OCI-LY1 (cell line): ENCODE data around the gene CCHCR1.
A peak's percentile ranks its signal among the peaks of the same experiment; 100 is the strongest.

Source experiments
- H2AFZ ChIP-seq: fragments of 200-600 bp; sonication (generic), shearing (Covaris generic); 2 replicates; pipeline ENCODE4 v1.6.0; 2014; ENCODE audit warnings: antibody characterized with exemption, mild to moderate bottlenecking, low read length
- H3F3A ChIP-seq: fragments of 200-600 bp; sonication (generic), shearing (Covaris generic); 2 replicates; pipeline ENCODE4 v1.6.0; 2014; ENCODE audit warnings: mild to moderate bottlenecking, antibody characterized with exemption, low read length, moderate library complexity; ENCODE audit not compliant: insufficient read depth
- H3K27ac ChIP-seq: fragments of 200-600 bp; sonication (generic); 2 replicates; pipeline ENCODE4 v1.5.1; 2014; ENCODE audit warnings: low read length, mixed run types, mild to moderate bottlenecking, low read depth; ENCODE audit not compliant: poor library complexity, severe bottlenecking
- H3K27me3 ChIP-seq: fragments of 200-600 bp; sonication (generic); 2 replicates; pipeline ENCODE4 v1.6.0; 2014; ENCODE audit warnings: antibody characterized with exemption, mild to moderate bottlenecking, low read length, moderate library complexity; ENCODE audit not compliant: insufficient read depth
- H3K36me3 ChIP-seq: fragments of 200-600 bp; sonication (generic); 2 replicates; pipeline ENCODE4 v1.6.1; 2014; ENCODE audit warnings: mild to moderate bottlenecking, antibody characterized with exemption, low read length, moderate library complexity, mixed read lengths; ENCODE audit not compliant: insufficient read depth
- H3K4me1 ChIP-seq: fragments of 200-600 bp; sonication (generic); 2 replicates; pipeline ENCODE4 v1.5.1; 2014; ENCODE audit warnings: mild to moderate bottlenecking, low read length, moderate library complexity; ENCODE audit not compliant: insufficient read depth, severe bottlenecking
- H3K4me2 ChIP-seq: fragments of 200-600 bp; sonication (generic), shearing (Covaris generic); 2 replicates; pipeline ENCODE4 v1.6.1; 2014; ENCODE audit warnings: low read length
- H3K4me3 ChIP-seq: fragments of 200-600 bp; sonication (generic); 2 replicates; pipeline ENCODE4 v1.5.1; 2014; ENCODE audit warnings: low read length, low read depth, mild to moderate bottlenecking, mixed read lengths; ENCODE audit not compliant: poor library complexity, severe bottlenecking
- H3K79me2 ChIP-seq: fragments of 200-600 bp; shearing (Covaris generic); 2 replicates; pipeline ENCODE4 v1.6.1; 2016; ENCODE audit warnings: mixed run types, low read length, mixed read lengths; ENCODE audit not compliant: insufficient read depth
- H3K9ac ChIP-seq: fragments of 200-600 bp; sonication (generic), shearing (Covaris generic); 2 replicates; pipeline ENCODE4 v1.6.1; 2014; ENCODE audit warnings: mild to moderate bottlenecking, low read length, mixed read lengths
- H3K9me2 ChIP-seq: fragments of 200-600 bp; sonication (generic), shearing (Covaris generic); 2 replicates; pipeline ENCODE4 v1.6.1; 2014; ENCODE audit warnings: low read depth, mild to moderate bottlenecking, low read length, mixed read lengths
- H3K9me3 ChIP-seq: fragments of 200-600 bp; shearing (Covaris generic); 2 replicates; pipeline ENCODE4 v1.6.1; 2014; ENCODE audit warnings: low read length, mixed read lengths
- H4K20me1 ChIP-seq: fragments of 200-600 bp; sonication (generic), shearing (Covaris generic); 2 replicates; pipeline ENCODE4 v1.6.0; 2016; ENCODE audit warnings: mild to moderate bottlenecking, low read length; ENCODE audit not compliant: insufficient read depth
- EZH2 ChIP-seq: fragments of 200-600 bp; sonication (generic), shearing (Covaris generic); IDR thresholded peaks from 2 replicates; pipeline ENCODE4 v1.8.0; 2017; ENCODE audit warnings: borderline replicate concordance, mixed run types, mild to moderate bottlenecking, antibody characterized with exemption, low read length, moderate library complexity, mixed read lengths
- TF ChIP-seq, protein P1 (sequence below): fragments of 200-600 bp; sonication (generic), shearing (Covaris generic); IDR thresholded peaks from 2 replicates; pipeline ENCODE4 v1.5.1; 2017; ENCODE audit warnings: mild to moderate bottlenecking, antibody characterized with exemption, low read length, moderate library complexity, mixed read lengths

The CCHCR1 gene

DNA sequence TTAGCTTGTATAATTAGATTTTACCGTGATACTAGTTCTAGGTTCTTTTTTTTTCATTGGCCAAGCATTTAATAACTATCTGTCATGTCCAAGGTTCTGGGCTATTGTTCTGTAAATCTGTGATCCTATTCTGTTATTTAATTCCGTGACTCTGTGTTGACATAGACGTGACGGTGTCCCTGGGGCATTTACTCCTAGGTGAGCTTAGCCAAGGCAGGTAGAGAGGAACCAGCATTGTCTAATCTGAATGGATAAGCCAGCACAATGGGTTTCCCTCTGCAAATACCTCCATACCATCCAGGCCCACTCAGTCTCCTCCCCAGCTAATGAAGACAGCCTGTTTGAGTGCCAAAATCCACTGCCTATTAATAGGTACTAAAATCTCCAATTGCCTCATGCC is 28.5 kb downstream of the CCHCR1 start:
- no peak overlapping the region for H3K4me3 ChIP-seq
- TF ChIP-seq EZH2, result no peak
- TF ChIP-seq, protein P1, sequence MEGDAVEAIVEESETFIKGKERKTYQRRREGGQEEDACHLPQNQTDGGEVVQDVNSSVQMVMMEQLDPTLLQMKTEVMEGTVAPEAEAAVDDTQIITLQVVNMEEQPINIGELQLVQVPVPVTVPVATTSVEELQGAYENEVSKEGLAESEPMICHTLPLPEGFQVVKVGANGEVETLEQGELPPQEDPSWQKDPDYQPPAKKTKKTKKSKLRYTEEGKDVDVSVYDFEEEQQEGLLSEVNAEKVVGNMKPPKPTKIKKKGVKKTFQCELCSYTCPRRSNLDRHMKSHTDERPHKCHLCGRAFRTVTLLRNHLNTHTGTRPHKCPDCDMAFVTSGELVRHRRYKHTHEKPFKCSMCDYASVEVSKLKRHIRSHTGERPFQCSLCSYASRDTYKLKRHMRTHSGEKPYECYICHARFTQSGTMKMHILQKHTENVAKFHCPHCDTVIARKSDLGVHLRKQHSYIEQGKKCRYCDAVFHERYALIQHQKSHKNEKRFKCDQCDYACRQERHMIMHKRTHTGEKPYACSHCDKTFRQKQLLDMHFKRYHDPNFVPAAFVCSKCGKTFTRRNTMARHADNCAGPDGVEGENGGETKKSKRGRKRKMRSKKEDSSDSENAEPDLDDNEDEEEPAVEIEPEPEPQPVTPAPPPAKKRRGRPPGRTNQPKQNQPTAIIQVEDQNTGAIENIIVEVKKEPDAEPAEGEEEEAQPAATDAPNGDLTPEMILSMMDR, result no peak
- no peaks in the 10 kb centered on the region for H3K9me2 ChIP-seq
- H4K20me1 ChIP-seq, result no peaks in the 10 kb centered on the region
- no peaks in the 10 kb centered on the region for H3K79me2 ChIP-seq
- no peak overlapping the region for H2AFZ ChIP-seq
- no peaks in the 10 kb centered on the region for H3K36me3 ChIP-seq
- H3K4me2 ChIP-seq, result no peak overlapping the region
- H3K4me1 ChIP-seq, result no peaks in the 10 kb centered on the region
- peaks cover 6% of the 10 kb centered on the region; the same call in 1 of the 2 replicates for H3K27me3 ChIP-seq
- no peak overlapping the region for H3K9ac ChIP-seq
- no peak overlapping the region for H3K27ac ChIP-seq
- no peaks in the 10 kb centered on the region for H3F3A ChIP-seq
- no peaks in the 10 kb centered on the region for H3K9me3 ChIP-seq

DNA sequence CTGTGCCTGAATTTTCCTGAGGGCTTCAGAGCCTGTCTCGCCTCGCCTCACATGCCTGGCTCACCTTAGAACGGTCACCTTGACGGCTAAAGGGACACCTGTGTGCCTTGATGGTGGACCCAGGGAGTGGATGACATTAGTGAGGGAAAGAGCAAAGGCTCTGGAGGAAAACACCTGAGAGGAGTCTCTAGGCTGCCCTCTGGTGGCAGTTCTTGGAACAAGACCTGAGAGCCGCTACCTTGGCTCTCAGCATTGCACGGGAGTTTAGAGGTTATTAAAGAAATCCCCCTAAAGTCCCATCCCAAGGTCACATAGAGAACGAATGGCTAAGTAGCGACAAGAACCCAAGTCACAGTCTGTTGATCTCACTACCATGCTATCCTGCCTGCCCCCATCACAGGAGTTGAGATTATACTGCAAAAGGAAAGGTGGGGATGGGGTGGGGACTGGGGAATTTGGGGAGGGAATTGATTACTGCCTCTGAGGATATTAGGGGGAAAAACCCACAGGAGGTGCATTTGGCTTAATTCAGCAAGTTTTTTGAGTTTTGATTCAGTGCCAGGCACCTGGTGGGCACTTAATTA is 29.4 kb downstream of the CCHCR1 start:
- Histone ChIP-seq H3K4me3 (no peak overlapping the region), H3K9ac (no peak overlapping the region), H3K4me2 (no peak overlapping the region), H3K79me2 (no peaks in the 10 kb centered on the region), H3K36me3 (no peaks in the 10 kb centered on the region), H3K9me3 (no peaks in the 10 kb centered on the region), H3K27me3 (peaks cover 11% of the 10 kb centered on the region; the same call in 1 of the 2 replicates), H4K20me1 (no peaks in the 10 kb centered on the region), H3K27ac (no peak overlapping the region), H3K9me2 (no peaks in the 10 kb centered on the region), H2AFZ (no peak overlapping the region), H3F3A (no peaks in the 10 kb centered on the region), H3K4me1 (no peaks in the 10 kb centered on the region)
- TF ChIP-seq, protein P1, result peak; percentile 73
- TF ChIP-seq EZH2, result no peak

DNA sequence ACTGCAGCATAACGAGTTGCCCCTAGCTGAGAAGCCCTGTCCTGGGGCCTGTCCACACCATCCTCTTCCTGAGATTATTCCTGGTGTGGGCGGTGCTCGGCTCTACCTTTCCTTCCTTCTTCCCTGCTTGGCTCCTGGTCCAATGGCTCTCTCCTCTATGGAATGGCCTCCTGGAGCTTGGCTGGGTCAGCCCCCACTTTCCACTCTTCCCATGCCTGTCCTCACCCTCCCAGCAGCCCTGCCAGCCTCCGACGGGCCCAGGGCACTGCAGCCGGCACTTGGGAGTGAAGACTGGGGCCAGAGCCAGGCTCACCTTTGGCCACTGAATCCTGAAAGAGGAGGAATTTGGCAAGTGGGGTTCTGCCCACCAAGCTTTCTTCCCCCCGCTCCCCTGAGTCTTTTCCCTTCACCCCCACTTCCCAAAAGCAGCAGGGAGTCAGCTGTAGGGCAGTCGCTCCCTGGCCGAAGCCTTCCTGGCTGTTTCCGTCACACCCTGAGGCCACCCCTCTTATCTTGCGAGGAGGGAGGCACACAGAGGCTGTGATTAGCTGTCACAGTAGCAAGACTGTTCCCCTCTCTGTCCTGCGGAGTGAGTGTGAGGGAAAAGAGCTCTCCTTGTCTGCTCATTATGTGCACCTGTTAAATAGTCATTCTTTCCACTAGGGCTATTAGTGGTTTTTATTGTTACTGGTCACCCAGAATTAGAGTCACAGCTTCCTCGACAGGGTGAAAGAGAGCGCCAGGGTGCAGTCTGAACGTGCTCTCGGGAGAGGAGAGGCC is 31.0 kb downstream of the CCHCR1 start:
- no peak overlapping the region for H2AFZ ChIP-seq
- no peak overlapping the region for H3K4me2 ChIP-seq

More for the DNA sequence above, 31.0 kb downstream of the CCHCR1 start:
- Histone ChIP-seq H3K4me3 (no peak overlapping the region), H3K27ac (no peak overlapping the region), H3K36me3 (no peaks in the 10 kb centered on the region), H4K20me1 (no peaks in the 10 kb centered on the region), H3K9ac (no peak overlapping the region), H3K9me2 (no peaks in the 10 kb centered on the region), H3F3A (no peaks in the 10 kb centered on the region), H3K27me3 (peaks cover 11% of the 10 kb centered on the region; the same call in 1 of the 2 replicates), H3K79me2 (no peaks in the 10 kb centered on the region), H3K9me3 (no peaks in the 10 kb centered on the region), H3K4me1 (no peaks in the 10 kb centered on the region)
- TF ChIP-seq, protein P1, result no peak
- TF ChIP-seq EZH2, result no peak
